H9 (cell line): ENCODE data around the gene ZSCAN22. TPM values are rescaled to one million over a fixed set of nuclear protein-coding genes. Genes with fewer than 3 reads are reported as not detected.

Experiments used
- DNase-seq: peaks from one replicate; pipeline ENCODE4 v3.0.0-alpha.2; 2017
- H2AFZ ChIP-seq: one replicate; pipeline ENCODE4 v1.6.1; 2013; ENCODE audit warnings: mild to moderate bottlenecking, low read length, control low read depth, moderate library complexity
- H2AK5ac ChIP-seq: 2 replicates; pipeline ENCODE4 v1.6.1; 2013; ENCODE audit warnings: low read length, control low read depth, mixed read lengths; ENCODE audit not compliant: insufficient read length
- H2BK120ac ChIP-seq: one replicate; pipeline ENCODE4 v1.6.1; 2013; ENCODE audit warnings: low read depth, mild to moderate bottlenecking, low read length, control low read depth, inconsistent platforms; ENCODE audit not compliant: poor library complexity, severe bottlenecking
- H2BK12ac ChIP-seq: 2 replicates; pipeline ENCODE4 v1.6.1; 2013; ENCODE audit warnings: low read length, control low read depth, mixed read lengths, low read depth; ENCODE audit not compliant: insufficient read length
- H2BK15ac ChIP-seq: 2 replicates; pipeline ENCODE4 v1.6.1; 2013; ENCODE audit warnings: low read depth, low read length, control low read depth
- H2BK20ac ChIP-seq: one replicate; pipeline ENCODE4 v1.6.1; 2013; ENCODE audit warnings: low read depth, mild to moderate bottlenecking, low read length, control low read depth, inconsistent platforms; ENCODE audit not compliant: poor library complexity, severe bottlenecking
- H2BK5ac ChIP-seq: 2 replicates; pipeline ENCODE4 v1.6.1; 2013; ENCODE audit warnings: low read length, control low read depth, mixed read lengths; ENCODE audit not compliant: insufficient read length
- H3K14ac ChIP-seq: 2 replicates; pipeline ENCODE4 v1.6.1; 2013; ENCODE audit warnings: low read length, control low read depth; ENCODE audit not compliant: insufficient read depth
- H3K18ac ChIP-seq: 2 replicates; pipeline ENCODE4 v1.6.1; 2013; ENCODE audit warnings: low read depth, mild to moderate bottlenecking, mixed read lengths, low read length, control low read depth; ENCODE audit not compliant: insufficient read length
- H3K23ac ChIP-seq: 2 replicates; pipeline ENCODE4 v1.6.1; 2013; ENCODE audit warnings: low read length, control low read depth, mixed read lengths, low read depth; ENCODE audit not compliant: insufficient read length
- H3K23me2 ChIP-seq: 2 replicates; pipeline ENCODE4 v1.6.1; 2013; ENCODE audit warnings: low read depth, mild to moderate bottlenecking, mixed read lengths, low read length, control low read depth; ENCODE audit not compliant: insufficient read length, poor library complexity, severe bottlenecking
- H3K27ac ChIP-seq: 2 replicates; pipeline ENCODE4 v1.5.1; 2013; ENCODE audit warnings: low read length, control low read depth, mixed read lengths, low read depth; ENCODE audit not compliant: insufficient read length
- H3K27me3 ChIP-seq: 2 replicates; pipeline ENCODE4 v1.6.1; 2013; ENCODE audit warnings: low read length, control low read depth, inconsistent platforms; ENCODE audit not compliant: insufficient read depth
- H3K4ac ChIP-seq: 2 replicates; pipeline ENCODE4 v1.6.1; 2013; ENCODE audit warnings: low read depth, mild to moderate bottlenecking, control low read depth, inconsistent platforms, low read length, moderate library complexity
- H3K4me1 ChIP-seq: 2 replicates; pipeline ENCODE4 v1.6.1; 2013; ENCODE audit warnings: low read length, control low read depth, inconsistent platforms; ENCODE audit not compliant: insufficient read depth
- H3K4me2 ChIP-seq: 2 replicates; pipeline ENCODE4 v1.6.1; 2013; ENCODE audit warnings: low read length, control low read depth, mixed read lengths; ENCODE audit not compliant: insufficient read length, insufficient read depth
- H3K56ac ChIP-seq: 2 replicates; pipeline ENCODE4 v1.6.1; 2013; ENCODE audit warnings: low read depth, mild to moderate bottlenecking, mixed read lengths, low read length, control low read depth; ENCODE audit not compliant: insufficient read length
- H3K79me1 ChIP-seq: 2 replicates; pipeline ENCODE4 v1.6.1; 2013; ENCODE audit warnings: low read depth, mild to moderate bottlenecking, moderate library complexity, low read length, control low read depth, inconsistent platforms; ENCODE audit not compliant: insufficient read depth, poor library complexity, severe bottlenecking
- H3K79me2 ChIP-seq: 2 replicates; pipeline ENCODE4 v1.6.1; 2013; ENCODE audit warnings: low read length, control low read depth, inconsistent platforms; ENCODE audit not compliant: insufficient read depth
- H3K9ac ChIP-seq: 2 replicates; pipeline ENCODE4 v1.6.1; 2013; ENCODE audit warnings: low read length, control low read depth, mixed read lengths; ENCODE audit not compliant: insufficient read length; ENCODE audit errors: extremely low read depth
- H3K9me3 ChIP-seq: one replicate; pipeline ENCODE4 v1.6.1; 2013; ENCODE audit warnings: low read depth, low read length, inconsistent platforms; ENCODE audit not compliant: control insufficient read depth
- H3T11ph ChIP-seq: one replicate; pipeline ENCODE4 v1.6.1; 2013; ENCODE audit warnings: mild to moderate bottlenecking, low read length, control low read depth, inconsistent platforms
- H4K20me1 ChIP-seq: one replicate; pipeline ENCODE4 v1.6.1; 2013; ENCODE audit not compliant: control insufficient read depth, insufficient read length, insufficient read depth
- H4K5ac ChIP-seq: 2 replicates; pipeline ENCODE4 v1.6.1; 2013; ENCODE audit warnings: low read depth, mild to moderate bottlenecking, mixed read lengths, low read length, control low read depth; ENCODE audit not compliant: insufficient read length
- H4K8ac ChIP-seq: replicated peaks from 2 replicates; pipeline ENCODE4 v1.6.1; 2013; ENCODE audit warnings: low read length, control low read depth, mixed read lengths, low read depth; ENCODE audit not compliant: insufficient read length
- H4K91ac ChIP-seq: 2 replicates; pipeline ENCODE4 v1.6.1; 2013; ENCODE audit warnings: low read depth, mild to moderate bottlenecking, moderate library complexity, mixed read lengths, low read length, control low read depth; ENCODE audit not compliant: insufficient read length
- H3K27ac Mint-ChIP-seq, 3 experiments: 2 replicates in 2 of 3; 3 replicates in 1 of 3; pipeline ENCODE4 v1.8.0; 2020 to 2021; ENCODE audit warnings: mixed read lengths in 3 of 3, mild to moderate bottlenecking in 1 of 3, moderate library complexity in 1 of 3
- H3K27me3 Mint-ChIP-seq: 2 replicates; pipeline ENCODE4 v1.8.0; 2021; ENCODE audit warnings: low read depth, mild to moderate bottlenecking, moderate library complexity, mixed read lengths
- H3K36me3 Mint-ChIP-seq, 3 experiments: 2 replicates in 2 of 3; 3 replicates in 1 of 3; pipeline ENCODE4 v1.8.0; 2020 to 2021; ENCODE audit warnings: low read depth in 3 of 3, mixed read lengths in 3 of 3; ENCODE audit not compliant: insufficient read depth in 1 of 3
- H3K4me1 Mint-ChIP-seq, 2 experiments: 2 replicates each; pipeline ENCODE4 v1.8.0; 2020; ENCODE audit warnings: mixed read lengths in 2 of 2
- H3K4me3 Mint-ChIP-seq, 2 experiments: 2 replicates in 1 of 2; 3 replicates in 1 of 2; pipeline ENCODE4 v1.8.0; 2020 to 2021; ENCODE audit warnings: mild to moderate bottlenecking in 2 of 2, mixed read lengths in 2 of 2, moderate library complexity in 1 of 2
- H3K9me3 Mint-ChIP-seq, 2 experiments: 2 replicates in 1 of 2; 3 replicates in 1 of 2; pipeline ENCODE4 v1.8.0; 2020; ENCODE audit warnings: mild to moderate bottlenecking in 2 of 2, mixed read lengths in 2 of 2, moderate library complexity in 1 of 2
- WGBS: extraction: QIAGEN DNeasy Blood & Tissue Kit; methylation state at CpG from one replicate; pipeline ENCODE4 v1.1.7; 2013; ENCODE audit warnings: missing lambda C conversion rate, low lambda C conversion rate, mixed read lengths; ENCODE audit not compliant: insufficient read length; ENCODE audit errors: extremely low coverage; 5-methylcytosine and 5-hydroxymethylcytosine counted together
- total RNA-seq: library from RNA; stranded (reverse); gene quantifications from 2 replicates; pipeline ENCODE4 v1.2.1, GENCODE V29; 2021
- TF ChIP-seq, protein P1 (sequence below): fragments of 200-600 bp; sonication (generic); conservative IDR thresholded peaks from 3 replicates; pipeline ENCODE4 v1.8.0; 2021; ENCODE audit warnings: antibody characterized with exemption, mild to moderate bottlenecking

ZSCAN22 gene
- total RNA-seq, 1 experiment from 2014 or later, result 4.8 TPM

DNA sequence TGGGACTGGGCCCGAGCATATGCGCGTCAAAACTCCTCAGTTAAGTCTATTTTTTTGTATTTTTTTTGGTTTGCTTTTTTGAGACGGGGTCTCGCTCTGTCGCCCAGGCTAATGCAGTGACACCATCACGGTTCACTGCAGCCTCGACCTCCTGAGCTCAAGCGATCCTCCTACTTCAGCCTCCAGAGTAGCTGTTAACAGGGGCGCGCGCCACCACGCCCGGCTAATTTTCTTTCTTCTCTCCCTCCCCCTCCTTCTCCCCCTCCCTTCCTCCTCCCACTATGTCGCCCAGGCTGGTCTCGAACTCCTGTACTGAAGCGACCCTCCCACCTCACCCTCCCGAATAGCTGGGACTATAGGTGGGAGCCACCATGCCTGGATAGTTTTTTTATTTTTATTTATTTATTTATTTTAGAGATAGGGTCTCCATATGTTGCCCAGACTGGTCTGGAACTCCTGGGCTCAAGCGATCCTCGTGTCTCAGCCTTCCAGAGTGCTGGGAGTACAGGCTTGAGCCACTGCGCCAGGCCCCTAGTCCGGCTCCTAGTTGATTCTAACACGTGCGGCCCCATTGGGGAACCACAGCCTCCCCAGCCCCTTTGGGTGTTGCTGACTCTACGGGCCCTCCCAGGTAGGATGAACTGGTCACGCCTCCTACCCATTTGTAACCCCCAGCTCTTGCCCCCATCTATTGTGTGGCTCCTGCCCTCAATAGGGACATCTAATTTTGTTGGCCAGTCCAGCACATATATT lies 54.8 kb downstream of the ZSCAN22 start:
- no CpG with 5 or more reads among the region's 26 CpGs for WGBS
- H2BK120ac ChIP-seq, result no peak overlapping the region
- H2AFZ ChIP-seq, result no peak overlapping the region

More for the DNA sequence above, 54.8 kb downstream of the ZSCAN22 start:
- no peaks in the 10 kb centered on the region for H3K9me3 Mint-ChIP-seq
- Histone ChIP-seq H2BK15ac (no peak overlapping the region), H3K9ac (no peak overlapping the region), H3K27me3 (no peaks in the 10 kb centered on the region), H4K8ac (no peak overlapping the region), H2BK12ac (no peak overlapping the region), H3K79me2 (no peaks in the 10 kb centered on the region), H3K14ac (no peak overlapping the region), H4K20me1 (no peaks in the 10 kb centered on the region), H2BK5ac (no peak overlapping the region), H3K23me2 (peaks cover 10% of the 10 kb centered on the region), H3K23ac (no peak overlapping the region), H3K4me2 (peak overlapping the region; percentile 66), H4K5ac (no peak overlapping the region), H3K79me1 (no peaks in the 10 kb centered on the region), H3K56ac (no peak overlapping the region), H3T11ph (no peak overlapping the region), H3K9me3 (no peaks in the 10 kb centered on the region), H3K4me1 (peaks cover 3% of the 10 kb centered on the region; the same call in 1 of the 2 replicates), H4K91ac (no peak overlapping the region), H3K27ac (no peak overlapping the region), H3K4ac (no peak overlapping the region), H2AK5ac (no peak overlapping the region), H2BK20ac (no peak overlapping the region), H3K18ac (peak overlapping the region; percentile 7)
- TF ChIP-seq, protein P1, sequence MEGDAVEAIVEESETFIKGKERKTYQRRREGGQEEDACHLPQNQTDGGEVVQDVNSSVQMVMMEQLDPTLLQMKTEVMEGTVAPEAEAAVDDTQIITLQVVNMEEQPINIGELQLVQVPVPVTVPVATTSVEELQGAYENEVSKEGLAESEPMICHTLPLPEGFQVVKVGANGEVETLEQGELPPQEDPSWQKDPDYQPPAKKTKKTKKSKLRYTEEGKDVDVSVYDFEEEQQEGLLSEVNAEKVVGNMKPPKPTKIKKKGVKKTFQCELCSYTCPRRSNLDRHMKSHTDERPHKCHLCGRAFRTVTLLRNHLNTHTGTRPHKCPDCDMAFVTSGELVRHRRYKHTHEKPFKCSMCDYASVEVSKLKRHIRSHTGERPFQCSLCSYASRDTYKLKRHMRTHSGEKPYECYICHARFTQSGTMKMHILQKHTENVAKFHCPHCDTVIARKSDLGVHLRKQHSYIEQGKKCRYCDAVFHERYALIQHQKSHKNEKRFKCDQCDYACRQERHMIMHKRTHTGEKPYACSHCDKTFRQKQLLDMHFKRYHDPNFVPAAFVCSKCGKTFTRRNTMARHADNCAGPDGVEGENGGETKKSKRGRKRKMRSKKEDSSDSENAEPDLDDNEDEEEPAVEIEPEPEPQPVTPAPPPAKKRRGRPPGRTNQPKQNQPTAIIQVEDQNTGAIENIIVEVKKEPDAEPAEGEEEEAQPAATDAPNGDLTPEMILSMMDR, result no peak
- DNase-seq, result no peak
- peak overlapping the region; percentile 82 to 86 for H3K4me3 Mint-ChIP-seq
- no peaks in the 10 kb centered on the region; a peak in 1 of 7 replicates for H3K36me3 Mint-ChIP-seq
- H3K27ac Mint-ChIP-seq, result peak overlapping the region; percentile 28 to 86 (median 62); a peak in 3 of 7 replicates
- peaks cover 15 to 21% of the 10 kb centered on the region in 2 experiments for H3K4me1 Mint-ChIP-seq
- no peaks in the 10 kb centered on the region for H3K27me3 Mint-ChIP-seq
